AG10803 (cell line): ENCODE results near the gene DDRGK1.
A peak's percentile ranks its signal among the peaks of the same experiment; 100 is the strongest.

Source experiments
- DNase-seq: peaks from one replicate; pipeline ENCODE4 v3.0.0; 2010; ENCODE audit warnings: low read depth
- H3K4me3 ChIP-seq: 2 replicates; pipeline ENCODE4 v1.5.1; 2011; ENCODE audit warnings: mild to moderate bottlenecking, low read length, control low read depth
- TF ChIP-seq, protein P1 (sequence below): conservative IDR thresholded peaks from 2 replicates; pipeline ENCODE4 v1.5.1; 2011; ENCODE audit warnings: mild to moderate bottlenecking, low read length, control low read depth, inconsistent platforms

DDRGK1 gene

DNA sequence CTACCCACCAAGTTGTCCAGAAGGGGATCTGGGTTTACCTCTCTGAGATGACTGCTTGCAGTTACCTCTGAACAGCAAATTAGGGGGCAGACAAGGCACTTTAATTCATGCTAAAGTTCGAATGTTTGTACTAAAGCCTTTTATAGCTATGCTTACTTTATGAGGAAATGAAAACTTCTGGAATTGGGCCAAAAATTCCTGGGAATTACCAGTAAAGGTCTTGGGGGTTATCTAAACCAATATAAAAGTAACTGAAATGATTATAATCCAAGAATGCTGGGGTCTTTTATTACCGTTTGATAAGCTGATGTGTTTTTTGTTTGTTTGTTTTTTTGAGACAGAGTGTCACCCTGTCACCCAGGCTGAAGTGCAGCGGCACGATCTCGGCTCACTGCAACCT is 23.2 kb downstream of the DDRGK1 start:
- no peak overlapping the region for H3K4me3 ChIP-seq
- TF ChIP-seq, protein P1, sequence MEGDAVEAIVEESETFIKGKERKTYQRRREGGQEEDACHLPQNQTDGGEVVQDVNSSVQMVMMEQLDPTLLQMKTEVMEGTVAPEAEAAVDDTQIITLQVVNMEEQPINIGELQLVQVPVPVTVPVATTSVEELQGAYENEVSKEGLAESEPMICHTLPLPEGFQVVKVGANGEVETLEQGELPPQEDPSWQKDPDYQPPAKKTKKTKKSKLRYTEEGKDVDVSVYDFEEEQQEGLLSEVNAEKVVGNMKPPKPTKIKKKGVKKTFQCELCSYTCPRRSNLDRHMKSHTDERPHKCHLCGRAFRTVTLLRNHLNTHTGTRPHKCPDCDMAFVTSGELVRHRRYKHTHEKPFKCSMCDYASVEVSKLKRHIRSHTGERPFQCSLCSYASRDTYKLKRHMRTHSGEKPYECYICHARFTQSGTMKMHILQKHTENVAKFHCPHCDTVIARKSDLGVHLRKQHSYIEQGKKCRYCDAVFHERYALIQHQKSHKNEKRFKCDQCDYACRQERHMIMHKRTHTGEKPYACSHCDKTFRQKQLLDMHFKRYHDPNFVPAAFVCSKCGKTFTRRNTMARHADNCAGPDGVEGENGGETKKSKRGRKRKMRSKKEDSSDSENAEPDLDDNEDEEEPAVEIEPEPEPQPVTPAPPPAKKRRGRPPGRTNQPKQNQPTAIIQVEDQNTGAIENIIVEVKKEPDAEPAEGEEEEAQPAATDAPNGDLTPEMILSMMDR = no peak
- DNase-seq = no peak

- TF ChIP-seq, protein P1 = no peak
- no peak for DNase-seq
- H3K4me3 ChIP-seq = no peak overlapping the region
Observed at GRCh38 chr20:3180319-3180718, 24.2 kb downstream of the DDRGK1 start.

- no peak overlapping the region for H3K4me3 ChIP-seq
- no peak for DNase-seq
- TF ChIP-seq, protein P1 = no peak
Observed at GRCh38 chr20:3177746-3178485, 26.6 kb downstream of the DDRGK1 start.

DNA sequence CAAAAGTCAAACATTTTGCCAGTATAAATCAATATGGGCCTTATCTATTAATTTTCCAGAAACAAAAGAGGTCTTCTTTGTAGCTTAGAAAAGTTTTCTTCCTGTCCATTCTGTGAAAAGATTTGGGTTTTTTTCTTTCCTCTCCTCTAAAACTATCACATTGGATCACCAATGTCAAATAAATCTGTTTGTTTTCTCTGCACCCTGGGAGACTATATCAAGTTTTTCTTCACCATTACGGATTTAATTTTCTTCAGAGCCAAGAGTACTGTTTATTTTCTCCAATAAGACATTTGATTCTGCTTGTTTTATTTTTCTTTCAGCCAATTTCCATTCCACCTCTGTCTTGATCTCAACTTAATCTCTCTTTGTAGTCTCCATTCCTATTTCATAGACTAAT is 29.2 kb downstream of the DDRGK1 start:
- H3K4me3 ChIP-seq = peak overlapping the region; percentile 92
- no peak for DNase-seq
- TF ChIP-seq, protein P1 = no peak

- peak overlapping the region; percentile 92 for H3K4me3 ChIP-seq
- TF ChIP-seq, protein P1 = no peak
- DNase-seq = peak; percentile 37
Observed at GRCh38 chr20:3174442-3175261, 29.8 kb downstream of the DDRGK1 start.

DNA sequence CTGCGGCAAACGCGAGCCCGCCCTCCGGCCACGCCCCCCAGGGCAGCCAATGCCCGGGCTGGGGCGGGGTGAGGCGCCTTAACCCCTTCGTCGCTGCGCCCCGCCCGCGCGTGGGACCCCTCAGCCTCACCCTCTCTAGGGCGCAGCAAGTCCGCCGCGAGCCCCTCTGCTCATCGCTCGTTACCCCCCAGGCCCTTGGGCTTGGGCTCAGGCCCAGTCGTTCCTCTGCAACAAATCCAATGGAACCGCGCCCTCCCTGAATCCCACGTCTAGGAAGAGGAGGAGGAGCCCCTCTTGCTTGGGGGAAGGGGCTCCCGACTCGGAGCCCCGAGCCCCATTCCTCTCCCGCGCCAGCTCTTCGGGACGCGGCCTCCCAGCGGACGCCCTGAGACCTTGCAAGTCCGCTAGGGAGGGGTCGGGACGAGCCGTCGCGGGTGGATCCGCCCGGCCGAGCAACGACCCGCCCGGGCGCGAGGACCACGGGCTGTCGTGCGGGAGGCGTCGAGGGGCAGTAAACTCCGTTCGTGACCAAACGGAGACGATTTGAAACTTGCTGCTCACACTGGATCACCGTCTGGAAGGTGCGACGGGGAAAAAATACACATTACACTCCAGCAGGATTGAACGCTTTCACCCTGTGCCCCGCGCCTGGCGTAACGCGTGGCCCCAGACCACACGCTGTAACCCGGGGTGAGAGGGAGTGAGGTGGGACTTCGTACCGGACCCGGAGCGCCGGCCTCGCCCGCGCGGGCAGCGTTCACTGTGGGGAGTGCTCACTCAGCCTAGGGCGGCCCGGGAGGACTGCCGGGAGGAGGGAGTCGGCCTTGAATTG is 30.7 kb downstream of the DDRGK1 start:
- peak; percentile 69 for DNase-seq
- TF ChIP-seq, protein P1 = peak; percentile 26; the same call in 1 of the 2 replicates
- peak overlapping the region; percentile 92 for H3K4me3 ChIP-seq
